Tibial artery (tissue), 4 donors: ENCODE results near the gene PXYLP1.

Experiments used
- DNase-seq, 2 donors: peaks; one replicate each; pipeline ENCODE4 v3.0.0-alpha.2; 2019
- H3K27ac ChIP-seq, 2 donors: fragments of 200-600 bp; sonication (generic) in 1 of 2; 1 replicate in 1 of 2; 2 replicates in 1 of 2; pipeline ENCODE4 v1.5.1; 2018 to 2019; ENCODE audit warnings: mild to moderate bottlenecking in 1 of 2
- H3K27me3 ChIP-seq, 2 donors: fragments of 200-600 bp; sonication (generic) in 1 of 2; one replicate each; pipeline versions ENCODE4 v1.5.1 to v1.6.0; 2016 to 2019
- H3K36me3 ChIP-seq, 3 donors: fragments of 200-600 bp; sonication (generic) in 2 of 3; one replicate each; pipeline ENCODE4 v1.5.1; 2016 to 2019; ENCODE audit warnings: mild to moderate bottlenecking in 2 of 3
- H3K4me1 ChIP-seq, 4 donors: fragments of 200-600 bp; sonication (generic) in 2 of 4; 1 replicate in 3 of 4; 2 replicates in 1 of 4; pipeline ENCODE4 v1.5.1; 2016 to 2019
- H3K4me3 ChIP-seq, 2 donors: fragments of 200-600 bp; sonication (generic) in 1 of 2; 1 replicate in 1 of 2; 2 replicates in 1 of 2; pipeline ENCODE4 v1.5.1; 2018 to 2019; ENCODE audit warnings: mild to moderate bottlenecking in 2 of 2
- H3K9me3 ChIP-seq, 3 donors: fragments of 200-600 bp; sonication (generic) in 1 of 3; one replicate each; pipeline ENCODE4 v1.5.1; 2016 to 2019
- CTCF ChIP-seq, 2 experiments: fragments of 200-600 bp in 1 of 2; fragments of 450-650 bp in 1 of 2; IDR thresholded peaks; one replicate each; pipeline ENCODE4 v1.5.1; 2017 to 2019; ENCODE audit warnings: antibody characterized with exemption in 2 of 2, mild to moderate bottlenecking in 1 of 2, moderate library complexity in 1 of 2
- intact Hi-C: fragments of 100-400 bp; cut with DNase I; formaldehyde crosslinking; loops from one replicate; pipeline ENCODE4 v1.15.0; 2023; ENCODE audit warnings: low total_unique reads

Gene PXYLP1

GRCh38 chr3:141337523-141337854 is 105.9 kb downstream of the PXYLP1 start:
- Histone ChIP-seq H3K36me3 (no peaks in the 10 kb centered on the region), H3K4me1 (peaks cover 0 to 12% (median 5%) of the 10 kb centered on the region in 4 donors), H3K4me3 (no peak overlapping the region), H3K27ac (no peak overlapping the region), H3K27me3 (no peaks in the 10 kb centered on the region), H3K9me3 (no peaks in the 10 kb centered on the region)
- no peak for TF ChIP-seq CTCF (IDR thresholded peaks at IDR 0.05)
- DNase-seq: no peak
- intact Hi-C loops: no loop called here

GRCh38 chr3:141337991-141338390 is 106.4 kb downstream of the PXYLP1 start:
- Histone ChIP-seq H3K36me3 (no peaks in the 10 kb centered on the region), H3K27me3 (no peaks in the 10 kb centered on the region), H3K4me3 (no peak overlapping the region), H3K4me1 (peaks cover 0 to 7% (median 3%) of the 10 kb centered on the region in 4 donors), H3K27ac (no peak overlapping the region), H3K9me3 (no peaks in the 10 kb centered on the region)
- TF ChIP-seq CTCF (IDR thresholded peaks at IDR 0.05): no peak
- DNase-seq: no peak
- intact Hi-C loops: no loop called here

GRCh38 chr3:141338881-141339280 is 107.3 kb downstream of the PXYLP1 start:
- Histone ChIP-seq H3K9me3 (no peaks in the 10 kb centered on the region), H3K4me1 (no peaks in the 10 kb centered on the region), H3K36me3 (no peaks in the 10 kb centered on the region), H3K4me3 (no peak overlapping the region), H3K27me3 (no peaks in the 10 kb centered on the region), H3K27ac (no peak overlapping the region)
- no peak for TF ChIP-seq CTCF (IDR thresholded peaks at IDR 0.05)
- intact Hi-C loops: no loop called here
- DNase-seq: no peak

GRCh38 chr3:141341536-141341935 is 109.9 kb downstream of the PXYLP1 start:
- no peaks in the 10 kb centered on the region for H3K27me3 ChIP-seq
- no peaks in the 10 kb centered on the region for H3K36me3 ChIP-seq
- no peak overlapping the region for H3K27ac ChIP-seq
- no peak for TF ChIP-seq CTCF (IDR thresholded peaks at IDR 0.05)
- no peaks in the 10 kb centered on the region for H3K9me3 ChIP-seq
- intact Hi-C loops: no loop called here
- DNase-seq: no peak
- H3K4me1 ChIP-seq: no peaks in the 10 kb centered on the region
- no peak overlapping the region for H3K4me3 ChIP-seq

- Histone ChIP-seq H3K4me1 (no peaks in the 10 kb centered on the region), H3K4me3 (no peak overlapping the region), H3K9me3 (no peaks in the 10 kb centered on the region), H3K27me3 (no peaks in the 10 kb centered on the region), H3K36me3 (no peaks in the 10 kb centered on the region), H3K27ac (no peak overlapping the region)
- no peak for TF ChIP-seq CTCF (IDR thresholded peaks at IDR 0.05)
- intact Hi-C loops: no loop called here
- DNase-seq: no peak
Measured at GRCh38 chr3:141342386-141342785, 110.8 kb downstream of the PXYLP1 start.

GRCh38 chr3:141343077-141343476 is 111.5 kb downstream of the PXYLP1 start:
- TF ChIP-seq CTCF (IDR thresholded peaks at IDR 0.05): no peak
- intact Hi-C loops: no loop called here
- H3K36me3 ChIP-seq: no peaks in the 10 kb centered on the region
- H3K27ac ChIP-seq: no peak overlapping the region
- no peaks in the 10 kb centered on the region for H3K27me3 ChIP-seq
- no peak for DNase-seq
- no peaks in the 10 kb centered on the region for H3K4me1 ChIP-seq
- H3K9me3 ChIP-seq: no peaks in the 10 kb centered on the region
- H3K4me3 ChIP-seq: no peak overlapping the region
